GM13976 (cell line): ENCODE measurements around the gene KRTAP5-5.
"Not testable (repeated sequence)": the region's sequence is repeated elsewhere in the genome, so short reads cannot be mapped to it uniquely, and the experiment has no call there.

Source experiments
- DNase-seq: peaks from one replicate; pipeline ENCODE4 v3.0.0; 2012; ENCODE audit warnings: low spot score
- CTCF ChIP-seq: IDR thresholded peaks from 2 replicates; pipeline ENCODE4 v1.5.1; 2012; ENCODE audit warnings: borderline replicate concordance, mild to moderate bottlenecking; ENCODE audit not compliant: insufficient read depth; ENCODE audit errors: extremely low read depth, missing control alignments, control extremely low read depth
- in situ Hi-C: fragments of 300-500 bp; cut with MboI; formaldehyde crosslinking; loops from one replicate; pipeline ENCODE4 v1.12.0; 2022; ENCODE audit warnings: low sequenced_read_pairs, mixed read lengths, inconsistent platforms; ENCODE audit not compliant: unreplicated experiment

KRTAP5-5 gene

DNA sequence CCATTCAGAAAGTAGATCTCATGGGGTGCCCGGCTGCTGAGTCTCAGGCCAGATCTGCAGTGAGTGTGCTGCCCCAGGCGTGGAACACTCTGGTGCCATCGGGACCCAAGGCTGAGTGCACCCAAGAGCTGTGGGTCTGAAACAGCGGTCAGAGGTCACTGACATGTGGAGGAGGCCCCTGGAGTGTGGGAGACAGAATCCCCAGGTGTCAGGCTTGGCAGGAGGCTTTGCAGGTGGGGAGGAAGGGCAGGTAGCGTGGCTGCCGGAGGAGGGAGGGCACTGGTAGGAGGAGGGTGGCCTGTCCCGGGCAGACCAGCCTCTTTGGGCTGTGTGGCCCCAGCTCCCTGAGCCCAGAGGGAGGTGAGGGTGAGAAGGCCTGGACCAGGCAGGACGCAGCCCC, 35.7 kb downstream of the KRTAP5-5 start:
- in situ Hi-C loops: loop anchor here (25.0 kb wide), 1 partner anchor 497 kb away; the partner anchor contains the start of genes INS and TH
- no peak for DNase-seq
- no peak for TF ChIP-seq CTCF

GRCh38 chr11:1667121-1667850, 37.7 kb downstream of the KRTAP5-5 start:
- in situ Hi-C loops: loop anchor here (25.0 kb wide), 1 partner anchor 495 kb away; the partner anchor contains the start of genes INS and TH
- TF ChIP-seq CTCF: no peak
- DNase-seq: no peak

DNA sequence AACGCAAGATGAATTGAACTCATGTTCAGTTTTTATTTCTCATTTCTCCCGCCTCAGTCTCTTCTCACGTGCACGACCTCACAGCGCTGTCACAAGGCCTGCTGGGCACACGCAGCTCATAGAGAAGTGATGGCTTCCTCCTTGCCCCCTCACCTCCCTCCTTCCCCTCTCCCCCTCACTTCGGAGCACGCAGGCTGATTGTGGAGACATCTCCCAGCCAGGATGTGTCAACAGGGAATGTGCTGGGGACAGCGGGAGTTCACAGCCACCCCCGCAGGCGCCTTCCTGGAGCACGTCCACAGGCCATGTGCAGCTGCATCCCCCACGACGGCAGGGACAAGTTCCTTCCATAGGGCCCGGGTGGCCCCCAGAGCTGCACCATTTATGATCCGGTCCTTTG, 38.3 kb downstream of the KRTAP5-5 start:
- in situ Hi-C loops: loop anchor here (25.0 kb wide), 1 partner anchor 494 kb away; the partner anchor contains the start of genes INS and TH
- no peak for TF ChIP-seq CTCF
- no peak for DNase-seq

DNA sequence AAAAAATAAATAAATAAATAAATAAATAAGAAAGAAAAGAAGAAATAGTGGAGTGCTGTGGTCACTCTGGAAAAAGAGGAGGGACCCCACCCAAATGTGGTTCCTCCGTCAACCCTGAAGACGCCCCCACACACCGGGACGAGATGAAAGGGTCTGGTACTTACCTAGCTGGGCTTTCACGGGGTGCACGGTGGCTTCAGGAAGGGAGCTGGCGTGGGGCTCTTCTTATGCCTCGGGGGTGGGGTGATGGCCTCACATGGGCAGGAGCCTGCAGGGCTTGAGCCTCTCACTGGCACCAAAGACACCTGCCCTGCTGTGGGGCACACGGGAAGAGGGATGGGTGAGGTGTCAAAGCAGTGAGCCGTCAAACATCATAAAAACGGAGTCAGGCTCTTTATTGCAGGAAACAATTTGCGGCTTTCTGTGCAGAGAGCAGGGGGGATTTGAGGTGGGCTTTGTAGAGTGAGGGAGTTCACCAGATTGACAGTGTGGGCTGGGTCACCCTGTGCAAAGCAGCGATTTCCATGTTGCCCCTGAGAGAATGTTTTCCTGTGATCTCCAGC, 39.4 kb downstream of the KRTAP5-5 start:
- in situ Hi-C loops: loop anchor here (25.0 kb wide), 1 partner anchor 493 kb away; the partner anchor contains the start of genes INS and TH
- no peak for DNase-seq
- no peak for TF ChIP-seq CTCF

DNA sequence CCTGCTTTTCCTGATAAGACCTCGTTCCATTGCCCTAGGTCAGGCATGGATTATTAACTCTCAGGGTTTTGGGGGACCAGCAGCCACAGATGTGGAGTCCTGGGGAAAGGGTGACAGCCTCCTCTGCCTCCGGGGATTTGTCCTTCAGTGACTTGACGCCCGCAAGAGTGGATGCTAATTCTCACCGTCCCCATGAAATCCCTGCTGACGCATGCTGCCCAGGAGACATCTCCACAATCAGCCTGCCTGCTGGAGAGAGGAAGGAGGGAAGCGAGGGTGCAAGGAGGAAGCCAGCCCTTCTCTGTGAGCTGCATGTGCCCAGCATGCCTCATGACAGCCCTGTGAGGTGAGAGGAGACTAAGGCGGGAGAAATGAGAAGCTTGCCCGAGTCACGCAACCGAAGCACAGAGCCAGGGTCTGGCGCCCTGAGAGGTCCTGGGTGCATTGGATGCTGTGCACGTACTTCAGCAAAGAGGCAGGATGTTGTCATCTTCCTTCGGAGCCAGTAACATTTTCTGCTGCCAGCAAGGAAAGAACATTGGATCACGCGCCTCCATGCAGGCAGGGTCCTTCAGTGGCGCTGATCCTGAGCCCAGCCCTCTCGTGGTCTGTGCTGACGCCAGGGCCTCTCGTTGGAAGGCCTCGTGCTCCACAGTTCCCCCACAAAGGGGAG, 40.1 kb downstream of the KRTAP5-5 start:
- no peak for TF ChIP-seq CTCF
- in situ Hi-C loops: loop anchor here (25.0 kb wide), 1 partner anchor 493 kb away; the partner anchor contains the start of genes INS and TH

DNA sequence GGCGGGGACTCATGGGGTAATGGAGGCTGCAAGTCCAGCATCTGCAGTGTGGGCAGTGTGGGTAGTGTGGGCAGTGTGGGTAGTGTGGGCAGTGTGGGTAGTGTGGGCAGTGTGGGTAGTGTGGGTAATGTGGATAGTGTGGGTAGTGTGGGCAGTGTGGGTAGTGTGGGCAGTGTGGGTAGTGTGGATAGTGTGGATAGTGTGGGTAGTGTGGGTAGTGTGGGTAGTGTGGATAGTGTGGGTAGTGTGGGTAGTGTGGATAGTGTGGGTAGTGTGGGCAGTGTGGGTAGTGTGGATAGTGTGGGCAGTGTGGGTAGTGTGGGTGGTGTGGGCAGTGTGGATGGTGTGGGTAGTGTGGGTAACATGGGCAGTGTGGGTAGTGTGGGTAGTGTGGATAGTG, 40.9 kb downstream of the KRTAP5-5 start:
- in situ Hi-C loops: loop anchor here (25.0 kb wide), 1 partner anchor 492 kb away; the partner anchor contains the start of genes INS and TH
- not testable (repeated sequence) for DNase-seq

More for the DNA sequence above, 40.1 kb downstream of the KRTAP5-5 start:
- no peak for DNase-seq
